HG02885 (cell line): Measurements from ENCODE around the gene KAZN.

ENCODE experiments used
- ATAC-seq: cut with Tn5 transposase; IDR thresholded peaks from one replicate; pipeline ENCODE4 v1.9.1; 2021; ENCODE audit warnings: mild to moderate bottlenecking; ENCODE audit not compliant: unreplicated experiment, poor library complexity

The KAZN gene

GRCh38 chr1:14919289-14919688 is 320.8 kb downstream of the KAZN start:
- ATAC-seq, result no peak

GRCh38 chr1:14919751-14920150 is 321.3 kb downstream of the KAZN start:
- no peak for ATAC-seq

- no peak for ATAC-seq
These were observed 322.6 kb downstream of the KAZN start for GRCh38 chr1:14921057-14921456.

- no peak for ATAC-seq
These were observed 324.6 kb downstream of the KAZN start for GRCh38 chr1:14922942-14923726.

GRCh38 chr1:14923727-14924452 is 325.4 kb downstream of the KAZN start:
- ATAC-seq, result no peak

GRCh38 chr1:14924455-14925331 is 326.2 kb downstream of the KAZN start:
- ATAC-seq, result no peak

- ATAC-seq, result no peak
These were observed 327.1 kb downstream of the KAZN start for GRCh38 chr1:14925336-14926136.

GRCh38 chr1:14926229-14926628 is 327.7 kb downstream of the KAZN start:
- ATAC-seq, result no peak

- ATAC-seq, result no peak
These were observed 328.5 kb downstream of the KAZN start for GRCh38 chr1:14926818-14927575.

GRCh38 chr1:14928412-14928811 is 329.9 kb downstream of the KAZN start:
- ATAC-seq, result no peak

GRCh38 chr1:14928886-14929546 is 330.5 kb downstream of the KAZN start:
- no peak for ATAC-seq

- ATAC-seq, result no peak
These were observed 331.2 kb downstream of the KAZN start for GRCh38 chr1:14929547-14930246.

GRCh38 chr1:14930247-14930965 is 331.9 kb downstream of the KAZN start:
- no peak for ATAC-seq

- no peak for ATAC-seq
These were observed 333.7 kb downstream of the KAZN start for GRCh38 chr1:14932034-14932638.

- no peak for ATAC-seq
These were observed 336.4 kb downstream of the KAZN start for GRCh38 chr1:14934867-14935266.

- ATAC-seq, result no peak
These were observed 338.3 kb downstream of the KAZN start for GRCh38 chr1:14936815-14937214.

- ATAC-seq, result no peak
These were observed 338.9 kb downstream of the KAZN start for GRCh38 chr1:14937288-14937949.
